ENCODE data around the gene ANO2. TPM values are rescaled to one million over a fixed set of nuclear protein-coding genes. Genes with fewer than 3 reads are reported as not detected.

Gene ANO2
- polyA plus RNA-seq, 4 donors, result 0.31 to 6.2 TPM; not detected in 2

DNA sequence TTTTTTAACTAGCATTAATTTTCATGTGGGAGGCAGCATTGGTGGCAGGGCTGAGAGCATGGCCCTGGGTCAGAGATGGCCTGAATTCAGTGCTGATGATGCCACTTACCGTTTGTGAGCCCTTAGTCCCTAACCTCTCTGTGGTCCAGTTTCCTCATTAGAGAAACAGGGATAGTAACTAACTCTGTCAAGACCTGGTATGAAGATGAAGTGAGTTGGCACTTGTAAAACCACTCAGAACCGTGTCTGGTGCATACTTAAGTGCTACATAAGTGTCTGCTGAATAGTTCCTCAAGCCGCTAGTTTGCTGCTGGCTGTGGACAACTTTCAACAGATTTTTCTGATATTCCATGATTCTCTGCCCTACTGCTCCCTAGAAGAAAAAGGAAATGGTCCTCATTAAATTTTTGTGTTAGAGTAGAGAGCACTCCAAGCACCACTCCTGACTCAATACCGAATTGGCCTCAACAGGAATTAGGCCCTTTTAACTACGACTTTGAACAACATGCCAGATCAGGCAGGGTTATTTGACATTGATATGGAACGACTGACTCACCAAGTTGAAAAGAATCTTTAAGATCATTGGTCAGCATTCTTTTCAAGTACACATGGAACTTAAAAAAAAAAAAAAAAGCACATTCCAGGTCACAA lies 250.2 kb downstream of the ANO2 start:
- H3K4me3 ChIP-seq (ENCODE audit: low read depth in 1 of 3, low read length in 3 of 3), result no peak overlapping the region

DNA sequence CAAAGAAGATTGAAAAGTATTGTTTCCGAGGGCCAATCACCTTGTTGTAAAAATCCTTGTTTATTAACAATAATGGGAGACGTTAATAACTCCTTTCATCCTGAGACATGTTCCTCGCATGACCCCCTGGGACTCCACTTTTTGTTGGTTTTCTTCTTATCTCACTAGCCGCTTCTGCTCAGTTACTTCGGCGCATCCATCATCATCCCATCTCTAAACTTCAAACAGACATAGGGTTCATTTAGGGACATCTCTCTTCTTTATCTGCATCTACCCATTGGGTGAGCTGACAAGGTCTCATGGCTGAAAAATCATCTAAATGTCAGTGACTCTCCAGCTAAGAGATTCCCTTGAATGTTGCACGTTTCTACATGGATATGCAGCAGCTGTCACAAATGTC lies 252.2 kb downstream of the ANO2 start:
- Histone ChIP-seq H3K9me3 (ENCODE audit: control insufficient read depth in 2 of 2, insufficient read depth in 1 of 2, low read depth in 1 of 2, low read length in 1 of 2) (peaks cover 0 to 4% of the 10 kb centered on the region in 2 donors), H3K36me3 (ENCODE audit: control insufficient read depth in 3 of 3, insufficient read depth in 2 of 3, low read depth in 1 of 3, low read length in 3 of 3) (no peaks in the 10 kb centered on the region), H3K4me1 (ENCODE audit: control insufficient read depth in 3 of 3, insufficient read depth in 2 of 3, low read depth in 1 of 3, low read length in 2 of 3) (no peaks in the 10 kb centered on the region), H3K27ac (ENCODE audit: low read depth in 1 of 3, low read length in 2 of 3) (no peak overlapping the region), H3K4me3 (ENCODE audit: low read depth in 1 of 3, low read length in 3 of 3) (no peak overlapping the region), H3K27me3 (ENCODE audit: control insufficient read depth in 3 of 3, insufficient read depth in 3 of 3, low read length in 3 of 3) (no peaks in the 10 kb centered on the region)
- no peak for DNase-seq
- no peak for FAIRE-seq
- 93 to 94% (median 93%) methylated on average over 7 of the region's 7 CpGs for WGBS, 3 donors

More for the DNA sequence above, 250.2 kb downstream of the ANO2 start:
- Histone ChIP-seq H3K27me3 (ENCODE audit: control insufficient read depth in 3 of 3, insufficient read depth in 3 of 3, low read length in 3 of 3) (no peaks in the 10 kb centered on the region), H3K4me1 (ENCODE audit: control insufficient read depth in 3 of 3, insufficient read depth in 2 of 3, low read depth in 1 of 3, low read length in 2 of 3) (no peaks in the 10 kb centered on the region), H3K9me3 (ENCODE audit: control insufficient read depth in 2 of 2, insufficient read depth in 1 of 2, low read depth in 1 of 2, low read length in 1 of 2) (peaks cover 0 to 6% of the 10 kb centered on the region in 2 donors), H3K27ac (ENCODE audit: low read depth in 1 of 3, low read length in 2 of 3) (no peak overlapping the region), H3K36me3 (ENCODE audit: control insufficient read depth in 3 of 3, insufficient read depth in 2 of 3, low read depth in 1 of 3, low read length in 3 of 3) (no peaks in the 10 kb centered on the region)
- peak in 1 of 2 donors; percentile 47 for DNase-seq
- WGBS, 3 donors, result 37 to 55% (median 50%) methylated on average over 6 of the region's 6 CpGs
- no peak for FAIRE-seq

DNA sequence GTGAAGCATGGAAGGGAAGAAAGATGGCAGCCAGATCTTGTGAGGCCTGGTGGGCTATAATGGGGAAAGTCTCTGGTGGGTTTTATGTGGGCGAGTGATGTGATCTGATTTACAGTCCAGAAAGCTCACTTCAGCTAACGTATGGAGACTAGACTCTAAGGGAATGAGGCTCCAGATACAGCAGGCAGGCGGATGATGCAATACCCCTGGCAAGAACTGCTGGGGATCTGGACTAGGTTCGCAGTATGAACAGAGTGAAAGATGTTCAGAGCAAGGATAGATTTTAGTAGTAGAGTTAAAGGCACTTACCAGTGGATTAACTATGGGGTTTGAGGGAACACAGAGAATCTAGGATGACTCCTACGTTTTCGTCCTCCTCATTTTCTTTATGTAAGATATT lies 253.1 kb downstream of the ANO2 start:
- 70 to 79% (median 72%) methylated on average over 6 of the region's 6 CpGs for WGBS, 3 donors
- no peaks in the 10 kb centered on the region for H3K4me1 ChIP-seq (ENCODE audit: control insufficient read depth in 3 of 3, insufficient read depth in 2 of 3, low read depth in 1 of 3, low read length in 2 of 3)
- H3K36me3 ChIP-seq (ENCODE audit: control insufficient read depth in 3 of 3, insufficient read depth in 2 of 3, low read depth in 1 of 3, low read length in 3 of 3), result no peaks in the 10 kb centered on the region
- H3K27me3 ChIP-seq (ENCODE audit: control insufficient read depth in 3 of 3, insufficient read depth in 3 of 3, low read length in 3 of 3), result no peaks in the 10 kb centered on the region
- FAIRE-seq (no peak), DNase-seq (no peak)
- H3K9me3 ChIP-seq (ENCODE audit: control insufficient read depth in 2 of 2, insufficient read depth in 1 of 2, low read depth in 1 of 2, low read length in 1 of 2), result no peaks in the 10 kb centered on the region
- no peak overlapping the region for H3K27ac ChIP-seq (ENCODE audit: low read depth in 1 of 3, low read length in 2 of 3)
- H3K4me3 ChIP-seq (ENCODE audit: low read depth in 1 of 3, low read length in 3 of 3), result no peak overlapping the region

DNA sequence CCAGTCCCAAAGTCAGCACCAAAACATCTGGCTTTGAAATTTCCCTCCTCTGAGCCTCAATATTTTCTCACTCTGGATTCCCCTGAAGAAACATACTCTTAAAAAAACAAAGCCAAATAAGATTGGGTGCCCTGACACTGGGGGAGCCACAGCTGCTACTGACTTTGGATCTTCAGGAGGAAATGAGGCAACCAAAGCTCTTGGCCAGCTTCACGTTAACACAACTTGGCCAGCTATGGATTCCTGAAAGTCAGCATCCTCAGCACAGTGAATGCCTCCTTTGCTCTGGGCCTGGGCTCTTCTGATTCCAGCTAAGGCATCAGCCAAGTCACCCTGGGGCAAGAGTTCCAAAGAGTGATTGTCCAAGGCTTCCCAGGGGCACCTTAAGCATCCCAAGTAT lies 254.8 kb downstream of the ANO2 start:
- H3K4me3 ChIP-seq (ENCODE audit: low read depth in 1 of 3, low read length in 3 of 3), result no peak overlapping the region
- no peaks in the 10 kb centered on the region for H3K27me3 ChIP-seq (ENCODE audit: control insufficient read depth in 3 of 3, insufficient read depth in 3 of 3, low read length in 3 of 3)
- FAIRE-seq (no peak), DNase-seq (no peak)
- no peak overlapping the region for H3K27ac ChIP-seq (ENCODE audit: low read depth in 1 of 3, low read length in 2 of 3)
- no peaks in the 10 kb centered on the region for H3K36me3 ChIP-seq (ENCODE audit: control insufficient read depth in 3 of 3, insufficient read depth in 2 of 3, low read depth in 1 of 3, low read length in 3 of 3)
- H3K4me1 ChIP-seq (ENCODE audit: control insufficient read depth in 3 of 3, insufficient read depth in 2 of 3, low read depth in 1 of 3, low read length in 2 of 3), result no peaks in the 10 kb centered on the region
- 68 to 83% (median 81%) methylated on average over 1 of the region's 1 CpG for WGBS, 3 donors
- H3K9me3 ChIP-seq (ENCODE audit: control insufficient read depth in 2 of 2, insufficient read depth in 1 of 2, low read depth in 1 of 2, low read length in 1 of 2), result peaks cover 0 to under 1% of the 10 kb centered on the region in 2 donors

DNA sequence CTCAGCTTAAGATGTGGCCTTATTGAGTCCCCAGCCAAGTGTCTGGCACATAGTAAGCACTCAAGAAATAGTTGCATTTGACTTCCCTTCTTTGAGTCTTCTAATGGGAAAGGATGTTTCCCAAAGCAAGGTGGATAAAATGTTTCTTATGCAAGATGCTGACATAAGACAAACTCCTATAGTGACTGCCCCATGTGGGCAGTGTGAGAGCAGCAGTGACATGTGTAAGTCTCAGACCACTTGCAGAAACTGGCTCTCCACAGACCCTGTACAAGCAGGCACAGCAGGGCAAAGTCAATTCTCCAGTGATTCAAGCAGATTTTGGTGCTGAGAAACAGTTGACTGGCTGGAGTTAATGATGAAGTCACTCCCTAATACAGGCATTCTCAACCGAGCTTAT lies 255.3 kb downstream of the ANO2 start:
- no peaks in the 10 kb centered on the region for H3K4me1 ChIP-seq (ENCODE audit: control insufficient read depth in 3 of 3, insufficient read depth in 2 of 3, low read depth in 1 of 3, low read length in 2 of 3)
- FAIRE-seq, result no peak

DNA sequence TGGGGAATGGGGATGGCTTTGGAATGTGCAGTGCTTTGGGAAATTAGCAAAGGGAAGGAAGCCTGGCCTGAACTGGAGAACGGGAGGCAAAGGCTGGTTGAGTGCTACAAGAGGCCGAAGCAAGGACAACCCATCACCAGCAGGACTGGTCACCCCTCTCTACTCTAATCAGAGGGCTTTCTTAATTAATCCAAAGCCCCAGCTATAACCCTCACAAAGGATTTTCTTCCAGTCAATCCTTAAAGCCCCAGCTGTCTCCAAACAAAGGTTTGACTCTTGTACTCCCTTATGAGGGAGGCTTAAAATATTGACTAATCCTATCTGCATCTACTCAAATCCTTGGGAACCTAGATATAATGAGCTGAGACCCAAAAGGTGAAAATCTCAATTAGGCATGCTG lies 256.8 kb downstream of the ANO2 start:
- DNase-seq (no peak), FAIRE-seq (no peak)
- peaks cover 0 to 3% of the 10 kb centered on the region in 2 donors for H3K9me3 ChIP-seq (ENCODE audit: control insufficient read depth in 2 of 2, insufficient read depth in 1 of 2, low read depth in 1 of 2, low read length in 1 of 2)
- no peaks in the 10 kb centered on the region for H3K27me3 ChIP-seq (ENCODE audit: control insufficient read depth in 3 of 3, insufficient read depth in 3 of 3, low read length in 3 of 3)
- no peaks in the 10 kb centered on the region for H3K4me1 ChIP-seq (ENCODE audit: control insufficient read depth in 3 of 3, insufficient read depth in 2 of 3, low read depth in 1 of 3, low read length in 2 of 3)
- no peak overlapping the region for H3K27ac ChIP-seq (ENCODE audit: low read depth in 1 of 3, low read length in 2 of 3)
- no peaks in the 10 kb centered on the region for H3K36me3 ChIP-seq (ENCODE audit: control insufficient read depth in 3 of 3, insufficient read depth in 2 of 3, low read depth in 1 of 3, low read length in 3 of 3)
- 90 to 100% (median 90%) methylated on average over 2 of the region's 2 CpGs for WGBS, 3 donors
- H3K4me3 ChIP-seq (ENCODE audit: low read depth in 1 of 3, low read length in 3 of 3), result no peak overlapping the region

More for the DNA sequence above, 255.3 kb downstream of the ANO2 start:
- Histone ChIP-seq H3K27ac (ENCODE audit: low read depth in 1 of 3, low read length in 2 of 3) (no peak overlapping the region), H3K9me3 (ENCODE audit: control insufficient read depth in 2 of 2, insufficient read depth in 1 of 2, low read depth in 1 of 2, low read length in 1 of 2) (peaks cover 0 to 3% of the 10 kb centered on the region in 2 donors), H3K27me3 (ENCODE audit: control insufficient read depth in 3 of 3, insufficient read depth in 3 of 3, low read length in 3 of 3) (no peaks in the 10 kb centered on the region), H3K36me3 (ENCODE audit: control insufficient read depth in 3 of 3, insufficient read depth in 2 of 3, low read depth in 1 of 3, low read length in 3 of 3) (no peaks in the 10 kb centered on the region), H3K4me3 (ENCODE audit: low read depth in 1 of 3, low read length in 3 of 3) (no peak overlapping the region)
- WGBS, 3 donors, result 74 to 85% (median 80%) methylated on average over 1 of the region's 1 CpG
- DNase-seq, result no peak

DNA sequence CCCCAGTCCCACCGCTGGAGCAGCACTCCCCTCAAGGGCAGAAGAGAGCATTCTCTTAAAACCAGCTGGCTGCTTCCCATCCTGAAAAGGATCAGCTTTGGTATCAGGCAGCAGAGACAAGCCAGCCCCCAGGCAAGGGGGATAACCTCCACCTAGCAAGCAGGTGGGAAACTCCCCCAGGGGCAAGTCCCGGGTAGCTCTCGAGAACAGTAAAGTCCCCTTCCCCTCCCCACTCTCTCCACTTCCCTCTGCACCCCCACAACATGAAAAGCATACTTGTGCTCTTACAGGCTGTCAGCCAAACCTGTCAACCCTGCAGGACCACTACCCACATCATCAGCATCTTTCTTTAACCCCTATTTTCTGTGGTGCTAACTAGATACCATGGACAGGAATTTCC lies 259.1 kb downstream of the ANO2 start:
- no peak overlapping the region for H3K27ac ChIP-seq (ENCODE audit: low read depth in 1 of 3, low read length in 2 of 3)
- H3K4me3 ChIP-seq (ENCODE audit: low read depth in 1 of 3, low read length in 3 of 3), result no peak overlapping the region
- WGBS, 3 donors, result 71 to 85% (median 75%) methylated on average over 3 of the region's 3 CpGs
- H3K9me3 ChIP-seq (ENCODE audit: control insufficient read depth in 2 of 2, insufficient read depth in 1 of 2, low read depth in 1 of 2, low read length in 1 of 2), result peaks cover 0 to 3% of the 10 kb centered on the region in 2 donors
- no peaks in the 10 kb centered on the region for H3K27me3 ChIP-seq (ENCODE audit: control insufficient read depth in 3 of 3, insufficient read depth in 3 of 3, low read length in 3 of 3)
- no peaks in the 10 kb centered on the region for H3K36me3 ChIP-seq (ENCODE audit: control insufficient read depth in 3 of 3, insufficient read depth in 2 of 3, low read depth in 1 of 3, low read length in 3 of 3)
- no peaks in the 10 kb centered on the region for H3K4me1 ChIP-seq (ENCODE audit: control insufficient read depth in 3 of 3, insufficient read depth in 2 of 3, low read depth in 1 of 3, low read length in 2 of 3)
- FAIRE-seq, result no peak
- DNase-seq, result no peak

DNA sequence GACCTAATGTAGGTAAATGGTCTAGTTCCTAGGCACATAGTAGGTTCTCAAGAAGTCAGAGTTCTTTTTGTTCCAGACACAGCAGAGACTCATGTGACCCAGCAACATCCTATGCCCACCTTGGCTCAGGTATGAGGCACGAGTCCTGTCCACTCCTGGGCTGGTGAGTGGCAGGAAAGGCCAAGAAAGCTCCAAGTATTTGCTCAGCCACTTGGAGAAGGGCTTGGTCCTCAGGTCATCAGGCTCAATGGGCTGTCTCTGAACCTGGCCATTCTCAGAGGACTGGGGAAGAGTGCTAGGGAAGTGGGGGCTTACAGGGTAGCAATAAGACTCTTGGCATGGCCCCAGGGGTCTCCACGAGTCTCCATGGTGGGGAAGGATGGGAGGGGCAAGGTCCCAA lies 260.1 kb downstream of the ANO2 start:
- no peak for FAIRE-seq
- 69 to 84% (median 78%) methylated on average over 2 of the region's 2 CpGs for WGBS, 3 donors
- H3K9me3 ChIP-seq (ENCODE audit: control insufficient read depth in 2 of 2, insufficient read depth in 1 of 2, low read depth in 1 of 2, low read length in 1 of 2), result peaks cover 0 to 3% of the 10 kb centered on the region in 2 donors

DNA sequence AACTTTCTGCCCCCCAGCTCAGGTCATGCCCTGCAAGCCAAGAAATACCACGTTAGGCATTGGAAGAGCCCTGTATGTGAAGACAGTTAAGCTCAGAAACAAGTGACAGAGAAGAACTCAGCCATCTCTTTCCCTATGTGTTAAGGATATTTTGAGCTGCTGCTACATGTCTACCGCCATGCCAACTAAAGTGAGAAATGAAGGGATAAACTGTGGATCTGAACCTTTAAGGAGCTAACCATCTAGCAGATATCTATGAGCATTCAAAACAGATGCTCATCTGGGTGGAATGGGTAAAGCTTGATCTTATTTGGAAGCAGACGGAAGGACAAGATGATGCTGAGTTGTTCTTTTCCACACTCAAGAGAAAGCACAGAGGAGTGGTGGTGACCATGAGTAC lies 262.5 kb downstream of the ANO2 start:
- FAIRE-seq, result no peak

More for the DNA sequence above, 260.1 kb downstream of the ANO2 start:
- H3K27me3 ChIP-seq (ENCODE audit: control insufficient read depth in 3 of 3, insufficient read depth in 3 of 3, low read length in 3 of 3), result no peaks in the 10 kb centered on the region
- DNase-seq, result no peak
- no peak overlapping the region for H3K4me3 ChIP-seq (ENCODE audit: low read depth in 1 of 3, low read length in 3 of 3)
- no peak overlapping the region for H3K27ac ChIP-seq (ENCODE audit: low read depth in 1 of 3, low read length in 2 of 3)
- H3K4me1 ChIP-seq (ENCODE audit: control insufficient read depth in 3 of 3, insufficient read depth in 2 of 3, low read depth in 1 of 3, low read length in 2 of 3), result no peaks in the 10 kb centered on the region
- H3K36me3 ChIP-seq (ENCODE audit: control insufficient read depth in 3 of 3, insufficient read depth in 2 of 3, low read depth in 1 of 3, low read length in 3 of 3), result no peaks in the 10 kb centered on the region

More for the DNA sequence above, 262.5 kb downstream of the ANO2 start:
- Histone ChIP-seq H3K27me3 (ENCODE audit: control insufficient read depth in 3 of 3, insufficient read depth in 3 of 3, low read length in 3 of 3) (no peaks in the 10 kb centered on the region), H3K4me3 (ENCODE audit: low read depth in 1 of 3, low read length in 3 of 3) (no peak overlapping the region), H3K27ac (ENCODE audit: low read depth in 1 of 3, low read length in 2 of 3) (no peak overlapping the region), H3K36me3 (ENCODE audit: control insufficient read depth in 3 of 3, insufficient read depth in 2 of 3, low read depth in 1 of 3, low read length in 3 of 3) (no peaks in the 10 kb centered on the region), H3K9me3 (ENCODE audit: control insufficient read depth in 2 of 2, insufficient read depth in 1 of 2, low read depth in 1 of 2, low read length in 1 of 2) (peaks cover 0 to 3% of the 10 kb centered on the region in 2 donors), H3K4me1 (ENCODE audit: control insufficient read depth in 3 of 3, insufficient read depth in 2 of 3, low read depth in 1 of 3, low read length in 2 of 3) (no peaks in the 10 kb centered on the region)
- no peak for DNase-seq
- 84 to 92% (median 88%) methylated on average over 3 of the region's 3 CpGs for WGBS, 3 donors

Measured in small intestine (tissue), 7 donors.